GM12878 (cell line): ENCODE results near the gene ROPN1B. TPM values are rescaled to one million over a fixed set of nuclear protein-coding genes. Genes with fewer than 3 reads are reported as not detected.

Experiments
- ATAC-seq: fragments of 200-7000 bp; cut with Tn5 transposase; 3 replicates; pipeline ENCODE4 v1.9.1; 2020; ENCODE audit warnings: mild to moderate bottlenecking, moderate library complexity
- BruUV-seq: library from RNA; stranded (reverse); fragments of 400-500 nt; replicated peaks from 2 replicates; lab custom pipeline; 2021; lab: Mats Ljungman, UMichigan
- CTCF ChIA-PET: fragments of 300-600 bp; sonication (Branson Sonifier 250); formaldehyde crosslinking; extraction: SDS; loops from one replicate; lab custom pipeline; 2021; ENCODE audit warnings: inconsistent platforms; lab: Yijun Ruan, JAX
- POLR2A ChIA-PET: fragments of 350-600 bp; formaldehyde crosslinking; extraction: SDS; loops from one replicate; lab custom pipeline; 2021; ENCODE audit warnings: inconsistent platforms; lab: Charles Lee
- RAD21 ChIA-PET: fragments of 300-600 bp; sonication (Branson Sonifier 250); formaldehyde crosslinking; loops from one replicate; lab custom pipeline; 2023; ENCODE audit warnings: antibody characterized with exemption; ENCODE audit not compliant: unreplicated experiment; lab: Charles Lee
- SMC1A ChIA-PET: fragments of 300-600 bp; sonication (Branson Sonifier 250); formaldehyde crosslinking; loops from one replicate; lab custom pipeline; 2023; ENCODE audit not compliant: unreplicated experiment, uncharacterized antibody; lab: Charles Lee
- DNase-seq: peaks from one replicate; pipeline ENCODE4 v3.0.0-alpha.2; 2011; ENCODE audit warnings: low read depth, low spot score
- FAIRE-seq: peaks from 3 replicates; lab custom pipeline; 2011; peaks lifted over from hg19 to GRCh38; lab: Jason Lieb, UNC
- H2AFZ ChIP-seq: 2 replicates; pipeline ENCODE4 v1.6.0; 2011; ENCODE audit warnings: low read depth, low read length, control low read depth; ENCODE audit not compliant: control insufficient read depth
- H3K27ac ChIP-seq: 2 replicates; pipeline ENCODE4 v1.5.1; 2011; ENCODE audit warnings: control low read depth; ENCODE audit not compliant: control insufficient read depth, insufficient read depth
- H3K27me3 ChIP-seq, 2 experiments: replicated peaks in 1 of 2; 2 replicates each; pipeline versions ENCODE4 v1.6.0 to v1.6.1; 2011; ENCODE audit warnings: low read length in 1 of 2; ENCODE audit not compliant: control insufficient read depth in 2 of 2, insufficient read depth in 2 of 2
- H3K36me3 ChIP-seq, 2 experiments: 2 replicates each; pipeline ENCODE4 v1.5.1; 2011; ENCODE audit warnings: low read length in 1 of 2; ENCODE audit not compliant: control insufficient read depth in 2 of 2, insufficient read depth in 2 of 2
- H3K4me1 ChIP-seq: 2 replicates; pipeline ENCODE4 v1.6.1; 2011; ENCODE audit warnings: mild to moderate bottlenecking, low read length, moderate library complexity, mixed read lengths; ENCODE audit not compliant: control insufficient read depth, insufficient read depth
- H3K4me2 ChIP-seq: 2 replicates; pipeline ENCODE4 v1.6.0; 2011; ENCODE audit warnings: control low read depth; ENCODE audit not compliant: control insufficient read depth, insufficient read depth
- H3K4me3 ChIP-seq: fragments of 200-600 bp; sonication (generic); 2 replicates; pipeline ENCODE4 v1.5.1; 2016
- H3K79me2 ChIP-seq: 2 replicates; pipeline ENCODE4 v1.6.0; 2011; ENCODE audit warnings: low read length; ENCODE audit not compliant: control insufficient read depth, insufficient read depth
- H3K9ac ChIP-seq: 2 replicates; pipeline ENCODE4 v1.8.0; 2011; ENCODE audit warnings: low read length, control low read depth, mixed read lengths; ENCODE audit not compliant: control insufficient read depth, insufficient read depth
- H3K9me3 ChIP-seq: replicated peaks from 3 replicates; pipeline ENCODE4 v1.5.1; 2011; ENCODE audit warnings: mild to moderate bottlenecking, low read length; ENCODE audit not compliant: control insufficient read depth, insufficient read depth
- H4K20me1 ChIP-seq: 2 replicates; pipeline ENCODE4 v1.6.0; 2011; ENCODE audit not compliant: control insufficient read depth, insufficient read depth
- JUNB ChIP-seq: IDR thresholded peaks from 2 replicates; pipeline ENCODE4 v1.6.1; 2016; ENCODE audit warnings: antibody characterized with exemption, mild to moderate bottlenecking
- MYC ChIP-seq: IDR thresholded peaks from 2 replicates; pipeline ENCODE4 v1.6.1; 2011; ENCODE audit warnings: mild to moderate bottlenecking, low read length, moderate library complexity, inconsistent platforms; ENCODE audit not compliant: insufficient read depth, insufficient replicate concordance, insufficient read length, severe bottlenecking
- NFIC ChIP-seq: IDR thresholded peaks from 2 replicates; pipeline ENCODE4 v1.6.1; 2012; ENCODE audit warnings: low read depth, mild to moderate bottlenecking, inconsistent platforms, low read length, moderate library complexity
- YBX1 ChIP-seq: fragments of 450-650 bp; IDR thresholded peaks from 2 replicates; pipeline ENCODE4 v1.6.1; 2016; ENCODE audit warnings: antibody characterized with exemption
- WGBS: methylation state at CpG from one replicate; pipeline ENCODE4 v1.1.6; 2016; ENCODE audit warnings: low lambda C conversion rate; ENCODE audit not compliant: insufficient replicate concordance, insufficient coverage; ENCODE audit errors: missing lambda C conversion rate; 5-methylcytosine and 5-hydroxymethylcytosine counted together
- in situ Hi-C: fragments of 300-500 bp; cut with MboI; formaldehyde crosslinking; loops from 9 replicates; pipeline ENCODE4 v1.14.3; 2018; ENCODE audit warnings: mixed read lengths
- intact Hi-C: fragments of 100-400 bp; cut with micrococcal nuclease; formaldehyde crosslinking; loops from one replicate; pipeline ENCODE4 v1.14.2; 2022; ENCODE audit not compliant: unreplicated experiment
- polyA plus RNA-seq, 11 experiments: library from polyadenylated mRNA; depleted of rRNA in 4 of 11; unstranded in 6 of 11; stranded (reverse) in 5 of 11; fragments of >200 nt; fragmentation: Nextera tagmentation in 4 of 11; fragmentation: Illumina TruSeq in 1 of 11; extraction: Ambion mirVana in 4 of 11; extraction: Trizol in 1 of 11; gene quantifications; 1 replicate in 1 of 11; 2 replicates in 10 of 11; pipeline versions ENCODE4 v1.2.1 to v1.2.3, GENCODE V29; 2011 to 2016; ENCODE audit warnings: inconsistent platforms in 2 of 11, missing spikeins in 2 of 11, low read depth in 1 of 11
- total RNA-seq, 4 experiments: library from RNA; depleted of rRNA in 3 of 4; stranded (reverse); fragments of >200 nt in 3 of 4; fragmentation: Illumina TruSeq in 1 of 4; extraction: Trizol in 1 of 4; gene quantifications; 2 replicates each; pipeline versions ENCODE4 v1.2.1 to v1.2.3, GENCODE V29; 2013 to 2021
- TF ChIP-seq, protein P1 (sequence below): fragments of 450-650 bp; IDR thresholded peaks from 2 replicates; pipeline ENCODE4 v1.6.1; 2017; ENCODE audit warnings: borderline replicate concordance
- TF ChIP-seq, protein P2 (sequence below): fragments of 450-650 bp; formaldehyde crosslinking; IDR thresholded peaks from 2 replicates; pipeline ENCODE4 v1.4.0; 2022; ENCODE audit warnings: mild to moderate bottlenecking, moderate library complexity

ROPN1B gene
- total and polyA plus RNA-seq, 10 of the 15 experiments (the other 5 are each of a cell fraction or from before 2014, with no cell fraction given) = not detected

DNA sequence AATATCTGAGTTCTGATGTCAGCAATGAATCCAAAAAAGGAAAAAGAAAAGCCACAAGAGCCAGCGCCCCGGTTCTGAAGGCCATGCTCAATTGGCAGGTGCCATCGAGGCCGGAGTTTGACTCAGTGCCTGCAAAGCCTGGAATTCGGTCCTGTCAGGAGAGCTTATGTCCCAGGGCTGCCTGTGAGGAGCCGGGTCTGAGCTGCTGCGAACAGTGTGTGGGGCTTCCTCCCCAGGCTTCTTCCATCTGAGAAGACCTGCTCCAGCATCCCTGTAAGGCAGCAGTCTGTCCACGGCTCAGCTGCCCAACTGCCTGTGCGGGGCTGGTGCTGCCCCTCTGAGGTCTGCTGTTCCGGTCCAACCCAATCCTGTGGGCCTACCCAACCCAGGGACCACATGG, 46.1 kb downstream of the ROPN1B start:
- no peaks in the 10 kb centered on the region; a peak in 2 of 4 replicates for H3K36me3 ChIP-seq
- no peaks in the 10 kb centered on the region for H3K27me3 ChIP-seq
- no peaks in the 10 kb centered on the region for H3K79me2 ChIP-seq
- 77% methylated on average over 10 of the region's 10 CpGs for WGBS
- H3K9me3 ChIP-seq = no peaks in the 10 kb centered on the region
- FAIRE-seq (no peak), DNase-seq (no peak), ATAC-seq (no peak)
- in situ Hi-C loops = no loop called here
- no TSS peak for BruUV-seq
- SMC1A ChIA-PET = no interaction called here
- H4K20me1 ChIP-seq = no peaks in the 10 kb centered on the region
- POLR2A ChIA-PET = no interaction called here
- TF ChIP-seq, protein P1, sequence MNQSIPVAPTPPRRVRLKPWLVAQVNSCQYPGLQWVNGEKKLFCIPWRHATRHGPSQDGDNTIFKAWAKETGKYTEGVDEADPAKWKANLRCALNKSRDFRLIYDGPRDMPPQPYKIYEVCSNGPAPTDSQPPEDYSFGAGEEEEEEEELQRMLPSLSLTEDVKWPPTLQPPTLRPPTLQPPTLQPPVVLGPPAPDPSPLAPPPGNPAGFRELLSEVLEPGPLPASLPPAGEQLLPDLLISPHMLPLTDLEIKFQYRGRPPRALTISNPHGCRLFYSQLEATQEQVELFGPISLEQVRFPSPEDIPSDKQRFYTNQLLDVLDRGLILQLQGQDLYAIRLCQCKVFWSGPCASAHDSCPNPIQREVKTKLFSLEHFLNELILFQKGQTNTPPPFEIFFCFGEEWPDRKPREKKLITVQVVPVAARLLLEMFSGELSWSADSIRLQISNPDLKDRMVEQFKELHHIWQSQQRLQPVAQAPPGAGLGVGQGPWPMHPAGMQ = no peak
- TF ChIP-seq JUNB (no peak), NFIC (no peak), MYC (no peak), YBX1 (no peak)
- TF ChIP-seq, protein P2, sequence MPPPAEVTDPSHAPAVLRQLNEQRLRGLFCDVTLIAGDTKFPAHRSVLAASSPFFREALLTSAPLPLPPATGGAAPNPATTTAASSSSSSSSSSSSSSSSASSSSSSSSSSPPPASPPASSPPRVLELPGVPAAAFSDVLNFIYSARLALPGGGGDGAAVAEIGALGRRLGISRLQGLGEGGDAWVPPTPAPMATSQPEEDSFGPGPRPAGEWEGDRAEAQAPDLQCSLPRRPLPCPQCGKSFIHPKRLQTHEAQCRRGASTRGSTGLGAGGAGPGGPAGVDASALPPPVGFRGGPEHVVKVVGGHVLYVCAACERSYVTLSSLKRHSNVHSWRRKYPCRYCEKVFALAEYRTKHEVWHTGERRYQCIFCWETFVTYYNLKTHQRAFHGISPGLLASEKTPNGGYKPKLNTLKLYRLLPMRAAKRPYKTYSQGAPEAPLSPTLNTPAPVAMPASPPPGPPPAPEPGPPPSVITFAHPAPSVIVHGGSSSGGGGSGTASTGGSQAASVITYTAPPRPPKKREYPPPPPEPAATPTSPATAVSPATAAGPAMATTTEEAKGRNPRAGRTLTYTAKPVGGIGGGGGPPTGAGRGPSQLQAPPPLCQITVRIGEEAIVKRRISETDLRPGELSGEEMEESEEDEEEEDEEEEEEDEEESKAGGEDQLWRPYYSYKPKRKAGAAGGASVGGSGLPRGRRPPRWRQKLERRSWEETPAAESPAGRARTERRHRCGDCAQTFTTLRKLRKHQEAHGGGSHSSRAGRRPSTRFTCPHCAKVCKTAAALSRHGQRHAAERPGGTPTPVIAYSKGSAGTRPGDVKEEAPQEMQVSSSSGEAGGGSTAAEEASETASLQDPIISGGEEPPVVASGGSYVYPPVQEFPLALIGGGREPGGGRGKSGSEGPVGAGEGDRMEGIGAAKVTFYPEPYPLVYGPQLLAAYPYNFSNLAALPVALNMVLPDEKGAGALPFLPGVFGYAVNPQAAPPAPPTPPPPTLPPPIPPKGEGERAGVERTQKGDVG (CRISPR knock-in tag) = no peak
- H3K27ac ChIP-seq = no peak overlapping the region
- no peak overlapping the region for H3K4me3 ChIP-seq
- intact Hi-C loops = no loop called here
- CTCF ChIA-PET = no interaction called here
- no peaks in the 10 kb centered on the region for H3K4me1 ChIP-seq
- no peak overlapping the region for H2AFZ ChIP-seq
- no peak overlapping the region for H3K9ac ChIP-seq
- RAD21 ChIA-PET = no interaction called here
- no peak overlapping the region for H3K4me2 ChIP-seq
